Naive thymus-derived CD4-positive, alpha-beta T cell (primary cell): ENCODE results near the gene OTOF. TPM values are rescaled to one million over a fixed set of nuclear protein-coding genes. Genes with fewer than 3 reads are reported as not detected.

Experiments
- ATAC-seq: fragments of 150-1000 bp; cut with Tn5 transposase; 2 replicates; pipeline ENCODE4 v1.10.0; 2021; ENCODE audit warnings: mild to moderate bottlenecking, moderate library complexity
- CTCF ChIA-PET: fragments of 350-600 bp; sonication (Branson Sonifier 250); formaldehyde crosslinking; loops from one replicate; lab custom pipeline; 2021; ENCODE audit warnings: antibody characterized with exemption; lab: Charles Lee
- POLR2A ChIA-PET: fragments of 350-600 bp; sonication (Branson Sonifier 250); formaldehyde crosslinking; loops from one replicate; lab custom pipeline; 2021; ENCODE audit warnings: antibody characterized with exemption, inconsistent platforms; lab: Charles Lee
- DNase-seq, 9 donors: peaks; one replicate each; pipeline versions ENCODE4 v3.0.0 to v3.0.0-alpha.2; 2020 to 2022; ENCODE audit warnings: mixed read lengths in 1 of 9
- H3K27ac ChIP-seq: one replicate; pipeline ENCODE4 v1.7.0; 2013; ENCODE audit warnings: mild to moderate bottlenecking, low read depth, low read length, moderate library complexity
- H3K27me3 ChIP-seq, 2 donors: one replicate each; pipeline ENCODE4 v1.7.0; 2013; ENCODE audit warnings: low read length in 2 of 2, mild to moderate bottlenecking in 2 of 2, moderate library complexity in 2 of 2; ENCODE audit not compliant: control insufficient read depth in 2 of 2, insufficient read depth in 2 of 2
- H3K36me3 ChIP-seq, 3 experiments: 1 replicate in 2 of 3; 2 replicates in 1 of 3; pipeline ENCODE4 v1.7.0; 2013; ENCODE audit warnings: low read length in 3 of 3, mild to moderate bottlenecking in 3 of 3, moderate library complexity in 1 of 3; ENCODE audit not compliant: insufficient read depth in 3 of 3, control insufficient read depth in 2 of 3
- H3K4me1 ChIP-seq, 2 donors: one replicate each; pipeline ENCODE4 v1.7.0; 2013; ENCODE audit warnings: low read length in 2 of 2, mild to moderate bottlenecking in 2 of 2, moderate library complexity in 1 of 2; ENCODE audit not compliant: control insufficient read depth in 2 of 2, insufficient read depth in 2 of 2
- H3K4me3 ChIP-seq: 2 replicates; pipeline ENCODE4 v1.7.0; 2013; ENCODE audit warnings: mild to moderate bottlenecking, low read length
- H3K9me3 ChIP-seq, 3 experiments: 1 replicate in 2 of 3; 2 replicates in 1 of 3; pipeline ENCODE4 v1.7.0; 2013; ENCODE audit warnings: low read length in 3 of 3; ENCODE audit not compliant: control insufficient read depth in 2 of 3
- H3K27ac Mint-ChIP-seq, 9 donors: one replicate each; pipeline ENCODE4 v1.8.0; 2020 to 2022; ENCODE audit warnings: mixed read lengths in 9 of 9, mild to moderate bottlenecking in 8 of 9, moderate library complexity in 5 of 9, inconsistent platforms in 2 of 9
- H3K27me3 Mint-ChIP-seq, 5 donors: one replicate each; pipeline ENCODE4 v1.8.0; 2021 to 2022; ENCODE audit warnings: mixed read lengths in 5 of 5, mild to moderate bottlenecking in 1 of 5
- H3K36me3 Mint-ChIP-seq, 5 donors: one replicate each; pipeline ENCODE4 v1.8.0; 2020 to 2022; ENCODE audit warnings: mixed read lengths in 5 of 5, mild to moderate bottlenecking in 3 of 5, inconsistent platforms in 1 of 5
- H3K4me1 Mint-ChIP-seq, 7 donors: one replicate each; pipeline ENCODE4 v1.8.0; 2020 to 2022; ENCODE audit warnings: mixed read lengths in 7 of 7, mild to moderate bottlenecking in 3 of 7, inconsistent platforms in 1 of 7
- H3K4me3 Mint-ChIP-seq, 10 donors: one replicate each; pipeline ENCODE4 v1.8.0; 2020 to 2022; ENCODE audit warnings: mild to moderate bottlenecking in 10 of 10, mixed read lengths in 10 of 10, moderate library complexity in 6 of 10, inconsistent platforms in 2 of 10
- H3K9me3 Mint-ChIP-seq, 11 donors: one replicate each; pipeline ENCODE4 v1.8.0; 2020 to 2022; ENCODE audit warnings: mixed read lengths in 11 of 11, mild to moderate bottlenecking in 4 of 11, inconsistent platforms in 1 of 11, moderate library complexity in 1 of 11
- intact Hi-C, 2 donors: fragments of 100-400 bp; cut with micrococcal nuclease; formaldehyde crosslinking; loops; one replicate each; pipeline ENCODE4 v1.15.1; 2023
- polyA plus RNA-seq, 2 donors: library from polyadenylated mRNA; unstranded; fragments of 300-500 nt; fragmentation: Illumina TruSeq; gene quantifications; one replicate each; pipeline ENCODE4 v1.2.3, GENCODE V29; 2021
- total RNA-seq, 6 experiments: library from RNA in 5 of 6; stranded (reverse) in 5 of 6; gene quantifications; 1 replicate in 5 of 6; 2 replicates in 1 of 6; pipeline ENCODE4 v1.2.3 and lab custom pipeline; 2021 to 2026

OTOF gene
- total and polyA plus RNA-seq, 7 experiments from 2014 or later = 0.16 to 14.8 (median 0.49) TPM; not detected in 2

DNA sequence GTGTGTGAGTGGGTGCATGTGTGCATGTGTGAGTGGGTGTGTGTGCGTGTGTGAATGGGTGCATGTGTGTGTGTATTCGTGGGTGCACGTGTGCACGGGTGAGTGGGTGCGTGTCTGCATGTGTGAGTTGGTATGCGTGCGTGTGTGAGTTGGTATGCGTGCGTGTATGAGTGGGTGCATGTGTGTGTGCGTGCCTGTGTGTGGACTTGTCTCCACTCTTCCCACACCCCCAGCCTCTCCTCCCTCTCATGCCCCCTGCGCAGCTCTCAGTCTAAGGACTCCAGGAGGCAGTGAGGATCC lies 5.1 kb upstream of the OTOF start:
- Histone ChIP-seq H3K4me3 (no peak overlapping the region), H3K27ac (no peak overlapping the region), H3K4me1 (no peaks in the 10 kb centered on the region), H3K36me3 (no peaks in the 10 kb centered on the region), H3K27me3 (no peaks in the 10 kb centered on the region), H3K9me3 (no peaks in the 10 kb centered on the region)
- no peaks in the 10 kb centered on the region for H3K36me3 Mint-ChIP-seq
- H3K27me3 Mint-ChIP-seq = peaks cover 0 to 5% (median 0%) of the 10 kb centered on the region in 5 donors
- H3K9me3 Mint-ChIP-seq = no peaks in the 10 kb centered on the region
- ChIA-PET CTCF (no interaction called here), POLR2A (no interaction called here)
- H3K27ac Mint-ChIP-seq = no peak overlapping the region
- DNase-seq (no peak), ATAC-seq (no peak)
- peaks cover 0 to 5% (median 0%) of the 10 kb centered on the region in 7 donors for H3K4me1 Mint-ChIP-seq
- intact Hi-C loops = no loop called here
- H3K4me3 Mint-ChIP-seq = no peak overlapping the region

DNA sequence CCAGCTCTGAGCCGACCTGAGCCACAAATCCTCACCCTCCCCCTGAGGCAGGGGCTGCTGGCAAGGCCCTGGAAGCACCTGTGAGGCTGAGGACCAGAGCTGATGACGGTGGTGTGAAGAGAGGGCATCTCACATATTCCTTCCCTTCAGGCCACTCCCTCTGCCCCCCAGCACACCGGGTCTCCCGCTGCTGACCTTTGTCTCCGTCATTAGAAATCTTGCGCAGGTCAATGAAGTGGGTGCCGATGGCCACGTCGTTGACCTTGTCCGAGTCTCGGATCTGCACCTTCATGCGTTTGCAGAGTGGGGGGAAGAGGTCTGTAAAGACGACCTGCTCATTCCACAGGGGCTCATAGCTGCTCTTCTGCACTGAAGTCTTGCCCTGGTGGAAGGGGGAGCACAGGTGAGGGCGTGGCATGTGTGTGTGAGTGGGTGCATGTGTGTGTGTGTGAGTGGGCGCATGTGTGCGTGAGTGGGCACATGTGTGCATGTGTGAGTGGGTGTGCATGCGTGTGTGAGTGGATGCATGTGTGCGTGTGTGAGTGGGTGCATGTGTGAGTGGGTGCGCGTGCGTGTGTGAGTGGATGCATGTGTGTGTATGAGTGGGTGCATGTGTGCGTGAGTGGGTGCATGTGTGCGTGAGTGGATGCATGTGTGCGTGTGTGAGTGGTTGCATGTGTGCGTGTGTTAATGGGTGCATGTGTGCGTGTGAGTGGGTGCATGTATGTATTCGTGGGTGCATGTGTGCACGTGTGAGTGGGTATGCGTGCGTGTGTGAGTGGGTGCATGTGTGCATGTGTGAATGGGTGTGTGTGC lies 4.5 kb upstream of the OTOF start:
- Mint-ChIP-seq H3K36me3 (no peaks in the 10 kb centered on the region), H3K4me3 (no peak overlapping the region), H3K4me1 (peaks cover 0 to 10% (median 4%) of the 10 kb centered on the region in 7 donors), H3K27ac (no peak overlapping the region), H3K9me3 (no peaks in the 10 kb centered on the region), H3K27me3 (peaks cover 0 to 5% (median 0%) of the 10 kb centered on the region in 5 donors)
- ChIA-PET POLR2A (no interaction called here), CTCF (no interaction called here)
- H3K9me3 ChIP-seq = no peaks in the 10 kb centered on the region
- no peak overlapping the region for H3K4me3 ChIP-seq
- no peak overlapping the region for H3K27ac ChIP-seq
- H3K27me3 ChIP-seq = no peaks in the 10 kb centered on the region
- no peaks in the 10 kb centered on the region for H3K36me3 ChIP-seq
- DNase-seq = no peak
- no peak for ATAC-seq
- intact Hi-C loops = no loop called here
- H3K4me1 ChIP-seq = no peaks in the 10 kb centered on the region

DNA sequence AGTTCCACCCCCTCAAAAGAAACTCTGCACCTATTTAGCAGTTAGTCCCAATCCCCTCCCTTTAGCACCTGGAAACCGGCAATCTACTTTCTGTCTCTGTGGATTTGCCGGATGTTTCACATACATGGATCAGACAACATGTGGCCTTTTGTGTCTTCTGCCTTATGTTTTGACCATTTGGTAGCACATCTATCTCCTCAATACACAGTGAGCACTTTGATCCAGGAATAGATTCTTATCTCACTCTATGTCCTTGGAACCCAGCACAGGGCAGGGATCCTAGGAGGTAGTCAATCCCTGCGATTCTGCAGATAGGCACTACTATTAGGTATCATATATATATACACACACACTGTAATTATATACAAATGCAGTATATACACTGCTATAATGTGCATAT lies 3.8 kb upstream of the OTOF start:
- POLR2A ChIA-PET = no interaction called here
- CTCF ChIA-PET = no interaction called here
- no peaks in the 10 kb centered on the region for H3K9me3 ChIP-seq
- H3K27me3 ChIP-seq = no peaks in the 10 kb centered on the region
- Mint-ChIP-seq H3K27ac (no peak overlapping the region), H3K4me3 (no peak overlapping the region), H3K36me3 (no peaks in the 10 kb centered on the region), H3K4me1 (peaks cover 0 to 8% (median 4%) of the 10 kb centered on the region in 7 donors), H3K27me3 (peaks cover 0 to 5% (median 0%) of the 10 kb centered on the region in 5 donors), H3K9me3 (no peaks in the 10 kb centered on the region)
- intact Hi-C loops = no loop called here
- no peaks in the 10 kb centered on the region for H3K36me3 ChIP-seq
- DNase-seq (no peak), ATAC-seq (no peak)
- H3K4me1 ChIP-seq = no peaks in the 10 kb centered on the region
- no peak overlapping the region for H3K27ac ChIP-seq
- H3K4me3 ChIP-seq = no peak overlapping the region

DNA sequence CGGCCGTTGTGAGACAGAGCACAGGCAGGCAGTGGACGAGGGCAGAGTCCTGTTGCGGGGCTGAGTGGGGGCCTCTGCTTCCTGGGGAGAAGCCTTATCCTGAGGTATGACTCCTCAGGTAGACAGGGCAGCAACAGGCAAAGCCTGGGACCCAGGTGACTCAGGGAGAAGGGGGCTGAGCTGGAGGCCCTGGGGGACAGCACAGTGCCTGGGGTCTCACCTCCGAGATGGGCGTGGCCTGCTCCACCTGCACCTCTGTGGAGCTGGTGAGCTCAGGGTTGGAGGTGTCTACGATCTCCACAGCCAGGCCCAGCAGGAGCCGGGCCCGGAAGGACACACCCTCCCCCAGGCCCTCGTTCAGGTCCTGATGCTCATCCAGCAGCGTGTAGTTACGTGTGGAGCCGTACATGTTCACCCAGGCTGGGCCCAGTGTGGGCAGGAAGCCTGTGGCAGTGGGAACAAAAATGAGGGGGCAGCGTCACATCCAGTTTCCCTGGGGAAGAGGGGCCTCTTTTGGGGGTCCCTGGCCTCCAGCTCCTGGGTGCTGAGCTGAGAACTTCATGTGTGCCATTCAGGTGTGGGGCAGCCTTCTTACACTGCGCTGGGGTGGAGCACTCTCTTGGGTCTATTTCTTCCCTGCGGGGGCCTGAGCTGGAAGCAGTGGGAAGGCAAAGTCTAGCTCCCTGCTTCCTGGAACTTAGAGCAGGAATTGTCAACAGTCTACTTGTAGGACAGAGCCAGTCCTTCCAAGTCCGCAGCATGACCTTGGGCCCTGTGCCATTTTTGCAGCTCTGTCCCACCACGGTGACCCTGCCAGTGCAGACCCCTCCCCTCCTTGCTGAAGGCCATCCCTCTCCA lies 2.9 kb upstream of the OTOF start:
- Mint-ChIP-seq H3K27me3 (peaks cover 0 to 5% (median 0%) of the 10 kb centered on the region in 5 donors), H3K4me3 (no peak overlapping the region), H3K27ac (no peak overlapping the region), H3K36me3 (no peaks in the 10 kb centered on the region), H3K9me3 (no peaks in the 10 kb centered on the region), H3K4me1 (peaks cover 0 to 10% (median 4%) of the 10 kb centered on the region in 7 donors)
- Histone ChIP-seq H3K36me3 (no peaks in the 10 kb centered on the region), H3K4me1 (no peaks in the 10 kb centered on the region), H3K4me3 (no peak overlapping the region), H3K9me3 (no peaks in the 10 kb centered on the region), H3K27ac (no peak overlapping the region), H3K27me3 (no peaks in the 10 kb centered on the region)
- no peak for DNase-seq
- no peak for ATAC-seq
- ChIA-PET CTCF (no interaction called here), POLR2A (no interaction called here)
- intact Hi-C loops = no loop called here

DNA sequence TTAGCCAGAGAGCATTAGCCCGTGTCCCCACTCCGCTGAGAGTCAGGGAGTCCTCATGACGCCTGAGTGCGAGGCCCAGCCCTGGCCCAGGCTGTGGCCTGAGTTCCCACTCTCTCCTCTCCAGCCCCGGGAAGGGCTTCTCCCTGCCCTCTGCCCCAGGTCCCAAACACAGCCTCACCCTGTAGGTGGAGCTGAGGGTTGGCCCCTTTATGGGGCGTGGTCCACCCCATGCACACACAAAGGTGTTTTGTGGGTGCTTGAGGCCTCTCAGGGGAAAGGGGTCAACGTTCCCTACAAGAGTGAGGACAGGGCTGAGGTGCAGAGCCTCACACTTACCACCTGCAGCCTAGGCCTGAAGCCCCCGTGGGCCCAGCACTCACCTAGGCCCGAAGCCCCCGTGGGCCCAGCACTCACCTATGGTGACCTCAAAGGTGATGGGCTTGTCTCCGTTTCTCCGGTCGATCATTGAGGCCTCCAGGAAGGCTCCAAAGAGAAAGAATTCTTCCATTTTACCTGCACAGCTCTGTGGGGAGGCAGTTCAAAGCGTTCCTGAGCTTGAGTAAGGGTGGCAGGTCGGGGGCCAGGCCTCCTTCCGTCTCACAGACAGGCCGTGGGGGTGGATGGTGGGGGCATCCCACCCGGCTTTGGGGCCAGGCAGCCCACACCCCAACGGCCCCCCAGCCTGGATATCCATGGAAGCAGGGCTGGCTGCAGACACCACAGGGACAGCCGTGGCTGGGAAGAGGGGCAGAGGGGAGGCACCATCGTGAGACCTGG lies 2.1 kb upstream of the OTOF start:
- no peak for ATAC-seq
- intact Hi-C loops = no loop called here
- POLR2A ChIA-PET = no interaction called here
- Mint-ChIP-seq H3K4me3 (no peak overlapping the region), H3K4me1 (peaks cover 0 to 10% (median 4%) of the 10 kb centered on the region in 7 donors), H3K9me3 (no peaks in the 10 kb centered on the region), H3K36me3 (no peaks in the 10 kb centered on the region), H3K27ac (no peak overlapping the region), H3K27me3 (peaks cover 0 to under 1% (median 0%) of the 10 kb centered on the region in 5 donors)
- Histone ChIP-seq H3K4me3 (no peak overlapping the region), H3K9me3 (no peaks in the 10 kb centered on the region), H3K36me3 (no peaks in the 10 kb centered on the region), H3K27me3 (no peaks in the 10 kb centered on the region), H3K4me1 (no peaks in the 10 kb centered on the region), H3K27ac (no peak overlapping the region)
- CTCF ChIA-PET = no interaction called here
- DNase-seq = no peak

DNA sequence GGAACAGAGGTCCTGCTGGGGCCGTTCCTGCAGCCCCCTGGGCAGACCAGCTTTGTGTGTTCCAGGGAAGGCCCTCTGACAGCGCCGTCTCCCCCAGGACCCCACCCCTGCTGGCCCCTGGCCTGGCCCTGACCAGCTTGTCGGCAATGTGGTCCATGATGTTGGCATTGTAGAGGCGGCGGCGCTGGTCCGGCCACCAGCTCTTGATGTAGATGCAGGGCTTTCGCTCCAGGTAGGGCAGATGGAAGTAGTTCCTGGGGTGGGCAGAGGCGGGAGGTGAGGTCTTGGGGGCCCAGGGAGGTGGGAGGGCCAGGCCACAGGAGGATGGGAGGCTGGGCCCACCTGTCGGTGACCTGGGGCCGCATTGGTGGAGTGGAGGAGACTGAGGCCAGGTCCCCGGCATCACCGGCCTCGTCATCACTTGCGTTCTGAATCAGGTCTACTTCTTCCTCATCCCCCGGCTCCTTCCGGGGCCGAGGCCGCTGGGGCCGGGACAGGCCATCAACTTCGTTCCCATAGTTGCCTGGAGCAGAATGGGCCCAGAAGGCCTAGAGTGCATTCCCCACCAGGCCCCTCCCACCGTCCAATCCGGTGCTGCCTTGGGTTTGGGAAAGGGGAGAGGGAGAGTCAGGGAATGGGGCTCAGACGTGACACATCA lies 1.3 kb upstream of the OTOF start:
- Histone ChIP-seq H3K27me3 (no peaks in the 10 kb centered on the region), H3K4me1 (no peaks in the 10 kb centered on the region), H3K4me3 (no peak overlapping the region), H3K36me3 (no peaks in the 10 kb centered on the region), H3K9me3 (no peaks in the 10 kb centered on the region), H3K27ac (no peak overlapping the region)
- Mint-ChIP-seq H3K4me3 (no peak overlapping the region), H3K4me1 (peaks cover 0 to 10% (median 4%) of the 10 kb centered on the region in 7 donors), H3K9me3 (no peaks in the 10 kb centered on the region), H3K27ac (no peak overlapping the region), H3K36me3 (no peaks in the 10 kb centered on the region), H3K27me3 (no peaks in the 10 kb centered on the region)
- intact Hi-C loops = no loop called here
- DNase-seq (no peak), ATAC-seq (no peak)
- POLR2A ChIA-PET = no interaction called here
- CTCF ChIA-PET = no interaction called here
